Amniotic epithelial cell (primary cell): ENCODE data around the gene ACSBG1.

Experiments used
- DNase-seq: peaks from one replicate; pipeline ENCODE4 v3.0.0-alpha.2; 2010; ENCODE audit warnings: low read depth

The ACSBG1 gene

GRCh38 chr15:78201281-78202190, 32.8 kb downstream of the ACSBG1 start:
- DNase-seq: no peak

- no peak for DNase-seq
Observed at GRCh38 chr15:78200276-78200930, 34.0 kb downstream of the ACSBG1 start.

DNA sequence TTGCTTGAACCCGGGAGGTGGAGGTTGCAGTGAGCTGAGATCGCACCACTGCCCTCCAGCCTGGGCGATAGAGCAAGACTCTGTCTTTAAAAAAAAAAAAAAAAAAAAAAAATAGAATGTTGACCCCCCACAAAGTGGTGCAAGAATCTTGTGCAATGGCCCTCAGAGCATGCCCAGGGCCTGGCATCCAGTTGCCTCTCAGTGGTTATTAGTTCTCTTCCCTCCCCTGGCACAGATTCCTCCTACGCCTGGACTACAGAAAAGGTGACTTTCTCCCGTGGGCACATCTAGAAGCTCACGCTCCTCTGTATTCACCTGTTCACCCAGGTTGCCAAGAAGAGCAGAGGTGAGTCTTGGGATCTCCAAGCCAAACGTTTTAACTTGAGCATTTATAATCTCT, 36.7 kb downstream of the ACSBG1 start:
- DNase-seq: no peak

- DNase-seq: no peak
Observed at GRCh38 chr15:78195735-78196201, 38.6 kb downstream of the ACSBG1 start.

DNA sequence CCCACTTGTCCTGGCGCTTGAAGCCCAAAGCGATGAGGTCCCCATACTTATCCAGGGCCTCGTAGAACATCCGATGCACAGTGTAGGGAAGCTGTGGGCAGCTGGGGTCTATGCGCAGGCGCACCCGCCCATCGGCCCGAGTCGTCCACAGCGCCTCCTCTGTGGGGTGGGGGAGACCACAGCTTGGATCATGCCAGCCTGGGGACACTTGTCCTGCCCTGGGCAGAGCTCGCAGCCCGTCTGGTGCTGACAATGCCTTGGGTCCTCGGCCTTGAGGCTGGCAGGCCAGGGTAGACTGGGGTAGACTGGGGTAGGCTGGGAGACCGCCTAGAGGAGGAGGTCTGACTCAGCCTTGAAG, 39.8 kb downstream of the ACSBG1 start:
- DNase-seq: no peak

DNA sequence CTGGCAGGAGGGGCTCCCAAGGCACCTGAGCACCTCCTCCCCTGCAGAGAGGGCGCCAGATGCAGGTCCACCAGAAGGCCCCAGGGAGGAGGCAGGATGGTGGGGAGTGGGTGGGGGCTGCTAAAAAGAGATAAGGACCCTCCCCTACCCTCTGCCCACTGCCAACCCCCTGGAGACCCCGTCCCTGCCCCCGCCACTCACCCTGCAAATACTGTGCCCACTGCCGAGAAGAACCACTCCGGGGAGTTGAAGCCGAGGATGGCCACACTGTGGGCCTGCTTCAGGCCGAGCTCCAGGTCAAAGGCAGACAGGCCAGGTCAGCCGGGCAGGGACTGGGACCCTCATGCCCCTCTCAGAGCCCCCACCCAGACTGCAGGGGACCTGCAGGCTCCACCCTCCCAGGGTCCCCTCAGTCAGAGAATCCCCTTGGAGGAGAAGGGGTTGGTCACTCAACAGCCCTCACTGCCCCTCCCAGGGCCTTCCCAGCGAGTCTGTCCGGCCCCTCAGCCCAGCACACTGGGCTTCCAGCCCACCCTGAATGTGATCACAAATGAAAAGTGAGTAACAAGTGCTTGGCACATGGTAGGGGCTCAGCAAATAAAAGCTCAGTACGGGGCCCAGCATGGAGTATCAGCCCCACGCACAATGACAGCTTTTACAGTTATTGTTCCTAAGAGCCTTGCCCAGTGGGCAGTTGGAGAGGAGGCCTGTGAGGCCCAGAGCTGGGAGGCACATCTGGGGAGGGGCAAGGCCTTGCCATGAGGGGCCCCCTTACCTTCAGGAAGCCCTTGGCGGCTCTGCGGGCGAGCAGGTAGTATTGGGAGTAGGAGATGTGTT, 40.4 kb downstream of the ACSBG1 start:
- no peak for DNase-seq

- no peak for DNase-seq
Observed at GRCh38 chr15:78192826-78193594, 41.4 kb downstream of the ACSBG1 start.

- no peak for DNase-seq
Observed at GRCh38 chr15:78182821-78183220, 51.5 kb downstream of the ACSBG1 start.

GRCh38 chr15:78182336-78182700, 52.0 kb downstream of the ACSBG1 start:
- no peak for DNase-seq

GRCh38 chr15:78179906-78180305, 54.5 kb downstream of the ACSBG1 start:
- no peak for DNase-seq

- DNase-seq: no peak
Observed at GRCh38 chr15:78179286-78179840, 55.0 kb downstream of the ACSBG1 start.

- no peak for DNase-seq
Observed at GRCh38 chr15:78178064-78178463, 56.3 kb downstream of the ACSBG1 start.

- no peak for DNase-seq
Observed at GRCh38 chr15:78177447-78177873, 56.9 kb downstream of the ACSBG1 start.

GRCh38 chr15:78175330-78175729, 59.0 kb downstream of the ACSBG1 start:
- DNase-seq: no peak

DNA sequence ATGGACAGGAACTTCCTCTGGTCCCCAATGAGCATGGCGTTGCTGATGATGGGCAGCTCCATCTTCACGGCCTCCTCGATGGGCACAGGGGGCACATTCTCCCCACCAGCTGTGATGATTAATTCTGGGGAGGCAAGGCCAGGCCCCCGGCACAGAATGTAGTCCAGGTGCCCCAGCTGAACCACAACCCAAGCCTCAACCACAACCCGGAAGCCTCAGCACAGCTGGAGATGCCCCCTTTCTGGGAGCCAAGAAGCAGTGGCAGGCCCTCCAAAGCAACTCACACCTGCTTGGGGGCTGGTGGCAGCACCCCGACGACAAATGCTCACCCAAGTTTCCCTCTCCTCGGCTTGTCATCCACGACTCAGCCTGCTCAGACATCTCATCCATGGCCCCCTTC, 60.0 kb downstream of the ACSBG1 start:
- DNase-seq: no peak

- no peak for DNase-seq
Observed at GRCh38 chr15:78171864-78172472, 62.4 kb downstream of the ACSBG1 start.

- DNase-seq: no peak
Observed at GRCh38 chr15:78170848-78171773, 63.3 kb downstream of the ACSBG1 start.

DNA sequence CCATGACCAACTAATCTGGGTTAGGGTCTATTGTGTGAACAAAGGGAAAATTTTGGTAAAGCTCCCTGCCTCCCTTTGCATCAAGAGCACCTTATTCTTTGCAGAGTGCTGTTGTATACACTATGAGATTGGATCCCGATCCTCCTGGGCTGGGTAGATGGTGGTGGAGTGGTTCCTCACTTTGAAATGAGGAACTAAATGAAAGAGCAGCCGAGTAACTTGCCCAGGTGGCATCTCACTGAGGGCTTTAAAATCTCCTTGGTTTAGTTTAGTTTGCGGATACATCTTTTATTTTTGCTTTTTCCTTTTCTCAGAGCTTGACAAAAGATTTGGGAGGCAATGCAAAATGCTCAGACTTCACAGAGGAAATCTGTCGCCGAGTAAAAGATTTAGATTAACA, 65.8 kb downstream of the ACSBG1 start:
- DNase-seq: no peak

GRCh38 chr15:78167227-78167888, 67.0 kb downstream of the ACSBG1 start:
- no peak for DNase-seq
